ENCODE measurements around the gene ZSWIM6. TPM values are rescaled to one million over a fixed set of nuclear protein-coding genes. Genes with fewer than 3 reads are reported as not detected.

ZSWIM6 gene
- total RNA-seq, 1 donor from 2014 or later = 8.8 TPM

- DNase-seq (ENCODE audit: low spot score in 2 of 2) = no peak
- no peaks in the 10 kb centered on the region for H3K9me3 ChIP-seq
- no peak for TF ChIP-seq CTCF (IDR thresholded peaks at IDR 0.05)
- no peaks in the 10 kb centered on the region for H3K27me3 ChIP-seq
- H3K4me1 ChIP-seq = peaks cover 0 to 4% of the 10 kb centered on the region in 2 donors
- no peak overlapping the region for H3K4me3 ChIP-seq
- no peaks in the 10 kb centered on the region for H3K36me3 ChIP-seq
- no peak overlapping the region for H3K27ac ChIP-seq
- intact Hi-C loops (cut with DNase I) = no loop called here
These were observed 38.2 kb upstream of the ZSWIM6 start for GRCh38 chr5:61293873-61294272.

GRCh38 chr5:61295365-61295764, 36.7 kb upstream of the ZSWIM6 start:
- TF ChIP-seq CTCF (IDR thresholded peaks at IDR 0.05) = no peak
- peaks cover 0 to 4% of the 10 kb centered on the region in 2 donors for H3K4me1 ChIP-seq
- intact Hi-C loops (cut with DNase I) = no loop called here
- H3K27me3 ChIP-seq = no peaks in the 10 kb centered on the region
- no peaks in the 10 kb centered on the region for H3K9me3 ChIP-seq
- H3K4me3 ChIP-seq = no peak overlapping the region
- H3K27ac ChIP-seq = no peak overlapping the region
- H3K36me3 ChIP-seq = no peaks in the 10 kb centered on the region
- DNase-seq (ENCODE audit: low spot score in 2 of 2) = no peak

GRCh38 chr5:61298066-61298465, 34.0 kb upstream of the ZSWIM6 start:
- Histone ChIP-seq H3K36me3 (no peaks in the 10 kb centered on the region), H3K27ac (no peak overlapping the region), H3K9me3 (no peaks in the 10 kb centered on the region), H3K4me3 (no peak overlapping the region), H3K4me1 (peaks cover 0 to 16% of the 10 kb centered on the region in 2 donors), H3K27me3 (no peaks in the 10 kb centered on the region)
- DNase-seq (ENCODE audit: low spot score in 2 of 2) = no peak
- no peak for TF ChIP-seq CTCF (IDR thresholded peaks at IDR 0.05)
- intact Hi-C loops (cut with DNase I) = no loop called here

GRCh38 chr5:61298580-61298979, 33.5 kb upstream of the ZSWIM6 start:
- no peak overlapping the region for H3K27ac ChIP-seq
- H3K36me3 ChIP-seq = no peaks in the 10 kb centered on the region
- TF ChIP-seq CTCF (IDR thresholded peaks at IDR 0.05) = no peak
- peaks cover 0 to 17% of the 10 kb centered on the region in 2 donors for H3K4me1 ChIP-seq
- DNase-seq (ENCODE audit: low spot score in 2 of 2) = no peak
- no peak overlapping the region for H3K4me3 ChIP-seq
- H3K9me3 ChIP-seq = no peaks in the 10 kb centered on the region
- no peaks in the 10 kb centered on the region for H3K27me3 ChIP-seq
- intact Hi-C loops (cut with DNase I) = no loop called here

GRCh38 chr5:61299261-61299681, 32.8 kb upstream of the ZSWIM6 start:
- DNase-seq (ENCODE audit: low spot score in 2 of 2) = no peak
- intact Hi-C loops (cut with DNase I) = no loop called here
- no peak overlapping the region for H3K4me3 ChIP-seq
- H3K27ac ChIP-seq = no peak overlapping the region
- no peak for TF ChIP-seq CTCF (IDR thresholded peaks at IDR 0.05)
- no peaks in the 10 kb centered on the region for H3K36me3 ChIP-seq
- peaks cover 0 to 21% of the 10 kb centered on the region in 2 donors for H3K4me1 ChIP-seq
- no peaks in the 10 kb centered on the region for H3K27me3 ChIP-seq
- H3K9me3 ChIP-seq = no peaks in the 10 kb centered on the region
